HFF-Myc (cell line): ENCODE measurements around the gene MAMSTR.

Experiments used
- DNase-seq: peaks from one replicate; pipeline ENCODE4 v3.0.0-alpha.2; 2011; ENCODE audit warnings: low read depth; ENCODE audit errors: extremely low read depth
- H3K4me3 ChIP-seq: replicated peaks from 2 replicates; pipeline ENCODE4 v1.5.1; 2011; ENCODE audit warnings: low read depth, mild to moderate bottlenecking, control low read depth, low read length
- TF ChIP-seq, protein P1 (sequence below): IDR thresholded peaks from 2 replicates; pipeline ENCODE4 v1.5.1; 2012; ENCODE audit warnings: mild to moderate bottlenecking, low read depth, low read length, control low read depth; ENCODE audit errors: missing control alignments

Gene MAMSTR

DNA sequence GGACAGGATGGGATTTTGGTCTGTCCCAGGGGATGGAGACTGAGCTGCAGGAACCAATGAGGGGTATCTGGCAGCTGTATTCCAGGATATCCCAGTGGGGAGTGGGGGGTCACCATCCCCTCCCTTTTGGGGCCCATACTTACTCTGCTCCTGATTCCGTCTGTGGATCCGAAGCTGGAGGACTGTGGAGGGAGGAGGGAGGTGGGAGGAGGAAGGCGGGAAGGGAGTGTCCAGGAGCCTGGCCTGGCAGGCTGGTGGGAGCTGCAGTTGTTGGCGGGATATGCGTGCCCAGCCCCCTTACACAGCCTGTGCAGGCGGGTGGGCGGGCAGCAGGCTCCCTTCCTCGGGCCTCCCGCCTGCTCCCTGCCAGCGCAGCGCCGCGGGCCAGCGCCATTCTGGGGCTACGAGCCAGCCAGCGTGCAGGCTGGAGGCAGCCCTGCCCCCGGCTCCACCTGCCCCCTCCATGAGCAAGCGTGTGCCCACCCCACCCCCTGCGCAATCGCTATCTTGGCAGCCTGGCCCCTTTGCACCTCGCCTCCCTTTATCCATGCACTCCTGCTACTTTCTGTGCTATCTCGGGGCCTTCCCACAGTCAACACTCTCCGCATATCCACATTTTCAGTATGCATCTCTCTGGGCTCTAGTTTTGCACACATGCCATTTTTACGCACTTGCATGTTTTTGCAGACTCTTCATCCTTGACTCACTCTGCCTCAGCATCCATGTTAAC, 2.8 kb downstream of the MAMSTR start:
- TF ChIP-seq, protein P1, sequence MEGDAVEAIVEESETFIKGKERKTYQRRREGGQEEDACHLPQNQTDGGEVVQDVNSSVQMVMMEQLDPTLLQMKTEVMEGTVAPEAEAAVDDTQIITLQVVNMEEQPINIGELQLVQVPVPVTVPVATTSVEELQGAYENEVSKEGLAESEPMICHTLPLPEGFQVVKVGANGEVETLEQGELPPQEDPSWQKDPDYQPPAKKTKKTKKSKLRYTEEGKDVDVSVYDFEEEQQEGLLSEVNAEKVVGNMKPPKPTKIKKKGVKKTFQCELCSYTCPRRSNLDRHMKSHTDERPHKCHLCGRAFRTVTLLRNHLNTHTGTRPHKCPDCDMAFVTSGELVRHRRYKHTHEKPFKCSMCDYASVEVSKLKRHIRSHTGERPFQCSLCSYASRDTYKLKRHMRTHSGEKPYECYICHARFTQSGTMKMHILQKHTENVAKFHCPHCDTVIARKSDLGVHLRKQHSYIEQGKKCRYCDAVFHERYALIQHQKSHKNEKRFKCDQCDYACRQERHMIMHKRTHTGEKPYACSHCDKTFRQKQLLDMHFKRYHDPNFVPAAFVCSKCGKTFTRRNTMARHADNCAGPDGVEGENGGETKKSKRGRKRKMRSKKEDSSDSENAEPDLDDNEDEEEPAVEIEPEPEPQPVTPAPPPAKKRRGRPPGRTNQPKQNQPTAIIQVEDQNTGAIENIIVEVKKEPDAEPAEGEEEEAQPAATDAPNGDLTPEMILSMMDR, result no peak
- H3K4me3 ChIP-seq, result peak overlapping the region; percentile 54
- DNase-seq, result no peak

DNA sequence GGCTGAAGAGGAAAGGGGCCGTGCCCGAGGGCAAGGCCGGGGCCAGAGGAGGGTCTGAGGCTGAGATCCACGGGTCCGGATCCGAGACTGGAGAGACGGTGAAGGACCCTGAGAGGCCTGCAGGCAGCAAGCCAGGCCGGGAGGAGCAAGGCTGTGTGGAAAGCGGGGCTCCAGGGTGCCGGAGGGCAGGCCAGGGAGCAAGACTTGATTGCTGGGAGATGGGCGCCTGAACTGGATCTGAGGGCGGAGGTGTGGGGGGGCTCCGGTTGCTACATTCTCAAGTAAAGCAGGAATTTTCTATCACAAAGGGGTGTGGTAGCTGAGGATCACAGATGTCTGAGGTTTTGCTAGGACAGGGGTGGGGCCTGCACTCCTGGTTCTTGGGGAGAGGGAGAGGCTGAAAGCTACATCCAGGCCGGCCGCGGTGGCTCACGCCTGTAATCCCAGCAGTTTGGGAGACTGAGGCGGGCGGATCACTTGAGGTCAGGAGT, 3.8 kb downstream of the MAMSTR start:
- H3K4me3 ChIP-seq, result peak overlapping the region; percentile 54
- DNase-seq, result no peak
- TF ChIP-seq, protein P1, result no peak

DNA sequence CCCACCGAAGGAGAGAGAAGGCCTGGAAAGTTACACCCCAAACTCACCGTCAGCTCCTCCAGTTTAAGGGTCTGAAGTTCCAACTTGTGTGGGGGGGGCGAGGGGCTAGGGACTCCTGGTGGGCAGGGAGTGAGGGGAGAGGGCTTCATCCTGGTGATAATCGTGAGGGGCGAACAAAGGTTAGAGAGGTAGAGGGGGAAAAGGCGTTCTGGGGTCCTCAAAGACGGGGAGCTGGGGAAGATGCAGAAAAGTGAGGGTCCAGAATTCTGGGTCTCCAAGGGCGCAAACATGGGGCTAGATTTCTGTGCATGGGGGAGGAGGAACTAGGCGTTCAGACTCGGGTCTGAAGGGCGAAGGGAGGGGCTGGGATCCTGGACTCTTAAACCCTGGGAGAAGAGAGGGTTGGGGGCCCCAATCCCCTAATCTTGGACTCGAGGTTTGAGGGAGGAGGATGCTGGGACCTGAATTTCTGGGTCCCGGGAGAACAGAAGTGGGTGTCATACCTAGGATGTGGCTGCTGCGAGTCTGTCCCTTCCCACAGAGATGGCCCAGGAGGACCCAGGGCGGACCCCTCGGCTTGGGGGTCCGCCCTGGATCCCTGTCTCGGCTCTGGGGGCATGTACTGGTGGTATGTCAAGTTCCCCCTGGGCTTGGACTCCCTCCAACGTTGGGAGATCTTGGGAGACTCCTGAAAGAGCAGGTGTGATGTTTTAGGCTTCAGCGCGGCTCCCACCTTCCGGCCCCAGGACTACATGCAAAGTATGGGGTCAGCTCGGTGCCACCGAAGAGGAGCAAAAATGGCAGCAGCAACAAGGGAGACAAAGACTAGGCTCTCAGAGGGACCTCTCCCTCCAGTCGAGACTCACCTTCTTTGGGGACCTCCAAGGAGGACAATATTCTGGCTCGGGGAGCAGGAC, 4.5 kb downstream of the MAMSTR start:
- H3K4me3 ChIP-seq, result peak overlapping the region; percentile 54
- no peak for DNase-seq
- TF ChIP-seq, protein P1, result no peak

DNA sequence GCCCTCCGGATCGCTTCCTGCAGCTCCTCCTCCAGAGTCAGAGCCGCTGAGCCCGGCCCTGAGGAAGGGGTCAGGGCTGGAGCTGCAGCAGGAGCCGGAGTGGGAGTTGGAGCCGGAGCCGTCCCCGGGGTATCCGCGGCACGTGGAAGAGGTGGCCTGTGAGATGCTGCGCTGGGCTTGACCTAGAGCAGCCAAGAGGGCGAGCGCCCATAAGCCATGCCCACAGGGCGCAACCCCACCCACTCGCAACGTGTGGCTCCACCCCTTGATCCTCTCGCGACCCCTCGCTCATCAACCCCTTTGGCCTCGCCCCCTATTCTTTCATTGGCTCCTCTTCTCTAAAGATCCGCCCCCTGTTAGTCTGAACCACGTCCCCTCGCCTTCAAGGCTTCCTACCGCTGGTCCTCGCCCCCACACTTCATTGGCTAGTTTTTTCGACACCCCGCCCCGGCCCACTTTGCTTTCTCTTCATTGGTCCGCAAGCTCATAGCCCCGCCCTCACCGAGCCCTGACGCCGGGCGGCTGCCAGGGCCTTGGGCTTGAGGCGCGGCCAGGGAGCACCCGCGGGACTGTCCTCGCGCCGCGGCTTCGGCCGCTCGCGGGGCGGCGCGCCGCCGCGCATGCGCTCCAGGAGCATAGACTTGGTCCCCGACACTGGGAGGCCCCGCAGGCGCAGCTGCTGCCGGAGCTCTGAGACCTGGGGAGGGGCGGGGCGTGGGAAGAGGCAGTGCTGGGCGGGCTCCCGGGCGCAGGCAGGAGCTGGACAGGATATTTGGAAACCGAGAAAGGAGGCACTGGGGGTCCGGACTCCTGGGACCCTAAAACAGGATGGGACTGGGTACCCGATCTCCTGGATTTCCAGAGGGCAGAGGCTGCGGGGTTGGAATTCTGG, 5.4 kb downstream of the MAMSTR start:
- peak overlapping the region; percentile 77 for H3K4me3 ChIP-seq
- TF ChIP-seq, protein P1, result no peak
- DNase-seq, result peak; percentile 98

DNA sequence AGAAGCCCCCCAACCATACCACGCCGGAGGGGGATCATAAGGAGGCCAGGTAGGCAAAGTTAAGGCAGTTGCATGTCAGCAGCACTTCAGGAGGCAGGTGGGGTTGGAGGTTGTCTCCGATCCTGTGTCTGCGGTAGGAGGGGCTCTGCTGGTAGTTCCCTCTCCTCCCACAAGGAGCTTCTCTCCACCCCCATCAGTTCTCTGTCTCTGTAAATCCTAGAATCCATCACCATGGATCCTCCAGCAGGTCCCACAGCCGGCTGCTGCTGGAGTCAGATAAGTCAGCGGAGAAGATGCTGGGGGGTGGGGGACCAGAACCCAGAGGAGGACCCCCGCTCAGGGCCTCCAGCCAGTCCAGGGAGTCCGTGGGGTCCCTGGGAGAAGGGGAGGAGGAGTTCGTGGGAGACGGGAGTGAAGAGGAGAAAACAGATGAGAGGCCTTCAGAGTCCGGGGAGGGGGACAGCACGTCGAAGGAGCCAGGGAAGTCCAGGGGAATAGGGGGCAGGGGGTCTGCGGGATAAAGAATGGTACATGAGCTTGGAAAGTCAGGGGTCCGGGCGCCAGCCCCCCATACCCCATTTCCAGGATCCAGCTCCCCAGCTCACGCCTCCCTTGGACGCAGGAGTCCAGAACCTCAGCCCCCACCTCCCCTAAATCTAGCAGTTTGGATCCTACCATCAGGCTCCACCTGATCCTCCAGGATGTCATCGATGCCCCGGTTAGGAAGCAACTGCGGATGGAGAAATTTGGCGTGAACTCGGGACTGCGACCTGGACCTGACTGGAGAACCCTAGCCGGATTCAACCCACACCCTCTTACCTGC, 6.3 kb downstream of the MAMSTR start:
- H3K4me3 ChIP-seq, result peak overlapping the region; percentile 77
- no peak for DNase-seq
- TF ChIP-seq, protein P1, result no peak

DNA sequence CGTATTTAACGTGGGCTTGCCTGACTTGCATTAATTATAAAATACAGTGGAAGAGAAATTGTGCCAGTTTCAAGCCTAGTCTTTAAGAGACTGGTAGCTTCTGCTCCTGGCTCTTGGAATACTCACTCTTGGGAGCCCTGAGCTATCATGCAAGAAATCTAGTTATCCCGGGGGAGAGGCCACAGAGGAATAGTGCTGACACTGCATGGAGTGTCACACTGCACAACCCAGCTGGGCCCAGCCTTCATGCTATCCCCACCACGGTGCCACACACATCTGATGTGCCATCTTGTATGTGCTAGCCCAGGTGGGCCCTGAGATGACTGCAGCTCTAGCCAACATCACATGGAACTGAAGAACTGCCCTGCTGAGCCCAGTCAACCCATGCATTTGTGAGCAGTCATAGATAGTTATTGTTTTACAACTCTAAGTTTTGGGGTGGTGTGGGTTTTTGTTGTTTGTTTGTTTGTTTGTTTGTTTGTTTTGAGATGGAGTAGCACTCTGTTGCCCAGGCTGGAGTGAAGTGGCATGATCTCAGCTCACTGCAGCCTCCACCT, 8.3 kb downstream of the MAMSTR start:
- H3K4me3 ChIP-seq, result no peak overlapping the region
- TF ChIP-seq, protein P1, result no peak
- DNase-seq, result no peak
